ENCODE measurements around the gene MRPL45. TPM values are rescaled to one million over a fixed set of nuclear protein-coding genes. Genes with fewer than 3 reads are reported as not detected.

MRPL45 gene
- polyA plus RNA-seq, 10 donors, result 50.7 to 68.8 (median 56.3) TPM

Other genes starting within 250 kb of the MRPL45 start
- 1 to 10 TPM in 3 of 10 donors, under 1 TPM in 1, not detected in 6; 0.94 to 3.9 (median 2.2) TPM for gene TBC1D3C, start 228.5 kb upstream of the MRPL45 start, polyA plus RNA-seq (ENCODE audit: insufficient read length in 10 of 10)
- gene TBC1D3E, start 169.2 kb upstream of the MRPL45 start, polyA plus RNA-seq (ENCODE audit: insufficient read length in 10 of 10), result 1 to 10 TPM in 1 of 10 donors, not detected in 9; 3.1 TPM
- 1 to 10 TPM in 2 of 10 donors, under 1 TPM in 1, not detected in 7; 0.72 to 5.8 (median 1.8) TPM for gene TBC1D3, start 104.6 kb upstream of the MRPL45 start, polyA plus RNA-seq (ENCODE audit: insufficient read length in 10 of 10)
- gene GPR179, start 46.8 kb downstream of the MRPL45 start, polyA plus RNA-seq (ENCODE audit: insufficient read length in 10 of 10), result 1 to 10 TPM in 1 of 10 donors, under 1 TPM in 9; 0.15 to 1.5 (median 0.36) TPM
- gene SOCS7, start 54.7 kb downstream of the MRPL45 start, polyA plus RNA-seq (ENCODE audit: insufficient read length in 10 of 10), result 10 to 100 TPM; 12.2 to 19.1 (median 15.3) TPM
- 10 to 100 TPM; 23.0 to 47.7 (median 31.3) TPM for gene ARHGAP23, start 131.3 kb downstream of the MRPL45 start, polyA plus RNA-seq (ENCODE audit: insufficient read length in 10 of 10)